DMS 273 (cell line): ENCODE data around the gene APOM.

Experiments
- DNase-seq: peaks from one replicate; lab custom pipeline; 2025; ENCODE audit not compliant: unreplicated experiment; lab: John Stamatoyannopoulos, UW

Gene APOM

DNA sequence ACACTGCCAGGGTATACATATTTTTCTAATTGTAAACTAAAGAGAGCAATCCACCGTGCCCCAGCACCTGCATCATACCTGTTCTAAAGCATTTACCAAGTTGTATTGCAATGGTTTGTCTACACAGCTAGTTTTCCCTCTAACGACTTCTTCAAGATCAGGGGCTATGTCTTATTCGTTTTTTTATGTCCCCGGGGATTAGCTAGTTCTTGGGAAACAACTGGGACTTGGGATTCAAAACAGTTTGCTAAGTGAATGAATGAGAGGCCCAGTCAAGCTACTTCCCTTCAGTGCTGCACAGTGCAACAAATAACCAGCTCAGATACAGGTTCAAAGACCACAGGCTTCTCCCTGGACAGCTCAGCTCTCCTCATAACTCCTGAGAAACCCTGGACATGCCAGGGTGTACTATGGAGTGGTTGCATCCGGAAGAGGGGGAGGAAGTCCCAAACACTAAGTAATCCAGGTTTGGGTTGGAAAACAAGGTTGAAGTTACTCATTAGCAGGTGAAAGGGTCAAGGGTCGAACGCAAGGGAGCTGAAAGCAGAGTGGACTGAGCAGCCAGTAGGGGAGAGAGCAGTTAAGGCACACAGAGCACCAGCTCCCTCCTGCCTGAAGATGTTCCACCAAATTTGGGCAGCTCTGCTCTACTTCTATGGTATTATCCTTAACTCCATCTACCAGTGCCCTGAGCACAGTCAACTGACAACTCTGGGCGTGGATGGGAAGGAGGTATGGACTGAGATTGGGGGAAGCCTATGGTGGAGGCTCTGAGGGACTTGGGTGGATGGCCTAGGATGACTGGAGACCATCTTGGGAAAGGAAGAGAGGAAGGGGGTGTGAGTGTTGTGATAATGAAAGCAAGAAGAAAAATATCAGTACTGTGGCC lies at the start of gene APOM:
Gene APOM, plus strand, starts transcription at position 546 of the 889 bp plus-strand sequence. Its CDS starts 73 bp downstream, at position 619.
- no peak for DNase-seq

DNA sequence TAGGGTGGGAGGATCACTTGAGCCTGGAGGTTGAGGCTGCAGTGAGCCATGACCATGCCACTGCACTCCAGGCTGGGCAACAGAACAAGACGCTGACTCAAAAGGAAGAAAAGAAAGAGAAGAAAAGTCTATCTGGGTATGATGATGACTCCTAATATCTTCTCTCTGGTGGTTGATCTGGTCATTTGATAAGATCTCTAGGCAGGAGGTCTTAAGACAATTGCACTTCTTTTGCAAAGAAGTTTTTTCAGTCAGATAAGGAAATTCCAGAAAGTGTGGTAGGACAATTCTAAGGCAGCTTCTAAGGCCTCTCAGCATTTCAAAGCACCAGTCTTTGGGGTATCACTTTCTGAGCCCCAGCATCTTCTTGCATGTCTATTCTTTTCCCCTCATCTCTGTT lies 48.4 kb upstream of the APOM start:
- DNase-seq: no peak

DNA sequence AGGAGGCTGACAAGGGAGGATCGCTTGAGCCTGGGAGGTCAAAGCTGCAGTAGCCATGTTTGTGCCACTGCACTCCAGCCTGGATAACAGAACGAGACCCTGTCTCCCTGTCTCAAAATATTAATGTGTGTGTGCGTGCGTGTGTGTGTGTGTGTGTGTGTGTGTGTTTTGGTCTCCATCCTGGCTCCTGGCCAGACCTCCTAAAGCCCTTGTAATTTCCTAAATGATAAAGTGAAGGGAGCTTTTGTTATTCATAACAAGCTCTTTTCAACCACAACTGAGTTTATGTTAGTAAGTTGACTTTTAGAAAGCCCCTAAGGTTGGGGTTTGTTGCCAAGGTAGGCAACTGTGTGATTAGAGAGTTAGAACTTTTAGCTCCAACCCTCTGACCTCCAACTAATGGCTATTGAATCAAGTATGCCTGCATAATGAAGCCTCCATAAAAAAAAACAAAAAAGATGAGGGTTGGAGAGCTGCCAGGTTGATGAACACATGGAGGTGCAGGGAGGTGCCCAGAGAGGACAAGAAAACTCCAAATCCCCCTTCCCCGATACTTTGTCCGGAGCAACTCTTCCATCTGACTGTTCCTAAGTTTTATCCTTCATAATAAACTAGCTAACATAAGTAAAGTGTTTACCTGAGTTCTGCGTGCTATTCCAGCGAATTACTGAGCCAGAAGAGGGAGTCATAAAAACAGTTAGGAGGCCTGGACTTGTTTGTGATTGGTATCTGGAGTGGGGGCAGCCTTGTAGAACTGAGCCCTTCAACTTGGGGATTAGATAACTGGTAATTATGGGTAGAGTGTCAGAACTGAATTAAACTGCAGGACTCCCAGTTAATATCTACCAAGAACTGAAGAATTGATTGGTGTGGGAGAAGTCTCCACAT lies 45.9 kb upstream of the APOM start:
- peak; percentile 64 for DNase-seq

DNA sequence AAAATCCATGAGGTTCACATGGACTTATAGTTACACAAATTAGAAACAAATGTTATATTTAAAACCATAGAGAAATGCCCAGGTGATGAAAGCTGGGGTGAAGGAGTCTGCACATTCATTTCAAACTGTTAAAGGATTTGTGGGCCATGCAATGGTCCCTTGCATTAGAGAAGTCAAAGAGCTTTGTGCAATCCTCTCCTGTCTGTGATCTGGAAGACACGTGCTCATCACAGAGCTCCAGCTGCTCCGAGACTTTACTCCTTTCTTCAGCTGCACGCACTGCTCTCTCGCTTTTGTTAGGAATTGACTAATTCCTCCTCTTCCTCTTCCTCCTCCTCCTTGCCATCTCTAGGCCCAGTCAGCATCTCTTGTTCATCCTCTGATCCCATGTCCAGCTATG lies 44.7 kb upstream of the APOM start:
- no peak for DNase-seq

DNA sequence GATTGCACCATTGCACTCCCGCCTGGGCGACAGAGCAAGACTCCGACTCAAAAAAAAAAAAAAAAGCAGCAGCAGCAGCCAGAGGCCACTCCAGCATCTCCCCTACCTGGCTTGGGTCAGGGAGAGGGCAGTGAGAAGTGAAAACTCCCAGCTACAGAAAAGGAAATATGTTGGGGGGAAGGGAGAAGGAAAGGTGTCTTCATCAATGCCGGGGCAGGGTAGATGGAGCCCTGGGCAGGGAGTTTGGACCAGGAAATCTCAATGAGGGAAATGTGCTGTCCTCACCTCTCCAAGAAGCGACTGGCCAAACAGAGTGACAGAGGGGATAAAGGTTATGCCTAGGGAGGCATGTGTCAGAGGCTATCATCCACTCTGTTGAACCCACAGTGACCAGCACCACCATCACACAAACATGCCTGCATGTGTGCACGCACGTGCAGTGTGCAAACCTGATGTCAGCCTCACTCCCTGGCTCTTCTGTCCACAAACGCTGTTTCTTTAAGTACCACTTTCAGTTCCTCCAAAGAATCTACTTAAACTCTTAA lies 41.5 kb upstream of the APOM start:
- no peak for DNase-seq

DNA sequence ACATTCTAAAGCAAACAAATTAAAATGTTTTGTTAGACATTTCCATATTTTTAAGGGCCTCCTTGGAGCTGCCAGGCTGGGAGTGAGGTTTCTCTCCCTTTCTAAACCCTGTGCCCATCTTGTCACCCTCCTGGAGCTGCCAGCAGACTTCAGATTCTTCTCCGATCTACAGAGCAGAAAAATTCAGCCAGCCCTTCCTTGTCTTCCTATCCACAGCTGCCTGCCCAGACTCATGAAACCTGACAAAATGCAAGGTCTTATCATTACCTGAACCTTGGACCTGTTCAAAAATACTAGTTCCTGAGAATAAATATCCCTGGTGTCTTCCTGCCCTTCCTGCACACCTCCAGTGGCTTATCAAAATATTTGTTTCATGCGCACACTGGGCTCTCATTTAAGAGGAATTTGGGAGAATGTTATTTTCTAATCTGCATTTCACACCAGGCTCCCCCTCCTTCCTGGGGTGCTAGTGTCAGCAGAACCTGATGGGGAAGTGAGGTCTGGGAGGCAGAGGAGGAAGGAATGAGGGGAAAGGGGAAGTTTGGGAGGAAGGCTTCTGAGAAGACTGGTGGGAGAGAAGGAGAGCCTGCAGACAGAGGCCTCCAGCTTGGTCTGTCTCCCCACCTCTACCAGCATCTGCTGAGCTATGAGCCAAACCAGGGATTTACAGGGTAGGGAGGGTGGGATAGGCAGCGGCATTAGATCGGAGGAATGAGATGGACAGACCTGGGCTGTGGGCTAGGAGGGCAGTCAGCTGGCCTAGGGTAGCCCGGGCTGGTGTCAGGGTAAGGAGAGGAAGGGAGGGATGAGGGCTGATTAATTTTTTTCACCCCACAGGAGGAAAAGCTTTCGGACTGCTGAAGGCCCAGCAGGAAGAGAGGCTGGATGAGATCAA lies 40.8 kb upstream of the APOM start, which contains the start of gene AIF1:
Gene AIF1, plus strand, starts transcription at position 551 of the 895 bp plus-strand sequence. Its CDS starts 96 bp downstream, at position 647.
- DNase-seq: no peak

DNA sequence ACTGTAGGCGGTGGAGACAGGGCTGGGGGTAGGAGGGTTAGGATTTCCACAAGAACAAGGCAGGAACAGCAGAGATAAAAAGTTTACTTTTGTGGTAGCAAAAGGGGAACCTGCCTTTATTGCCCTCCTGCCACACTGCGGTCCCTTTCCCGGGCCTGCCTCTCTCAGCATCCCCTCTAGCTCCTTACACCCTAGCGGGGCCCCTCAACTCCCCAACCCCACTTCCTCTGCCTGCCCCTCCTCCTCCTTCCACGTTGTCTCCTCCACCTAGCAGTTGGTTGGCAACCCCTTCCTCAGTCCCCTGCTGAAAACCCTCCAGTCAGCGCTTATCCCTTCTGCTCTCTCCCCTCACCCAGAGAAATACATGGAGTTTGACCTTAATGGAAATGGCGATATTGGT lies 39.9 kb upstream of the APOM start:
- DNase-seq: no peak

DNA sequence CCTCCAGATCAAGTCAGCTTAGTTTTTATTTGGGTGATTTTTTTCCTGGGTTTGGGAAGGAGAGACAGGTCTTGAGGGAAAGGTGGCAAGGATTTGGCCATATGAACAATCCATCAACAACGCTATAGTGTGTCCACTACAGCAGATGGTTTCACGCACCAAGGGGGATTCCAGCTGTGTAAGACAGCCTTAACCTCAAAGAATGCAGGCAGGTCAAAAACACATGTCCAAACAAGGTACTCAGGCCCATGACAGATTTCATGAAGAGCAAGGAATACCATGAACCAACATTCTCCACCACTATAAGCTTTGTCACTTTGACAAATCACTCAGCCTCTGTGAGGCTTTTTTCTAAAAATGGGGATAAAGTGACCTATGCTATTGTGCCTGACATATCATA lies 38.7 kb upstream of the APOM start:
- peak; percentile 36 for DNase-seq

DNA sequence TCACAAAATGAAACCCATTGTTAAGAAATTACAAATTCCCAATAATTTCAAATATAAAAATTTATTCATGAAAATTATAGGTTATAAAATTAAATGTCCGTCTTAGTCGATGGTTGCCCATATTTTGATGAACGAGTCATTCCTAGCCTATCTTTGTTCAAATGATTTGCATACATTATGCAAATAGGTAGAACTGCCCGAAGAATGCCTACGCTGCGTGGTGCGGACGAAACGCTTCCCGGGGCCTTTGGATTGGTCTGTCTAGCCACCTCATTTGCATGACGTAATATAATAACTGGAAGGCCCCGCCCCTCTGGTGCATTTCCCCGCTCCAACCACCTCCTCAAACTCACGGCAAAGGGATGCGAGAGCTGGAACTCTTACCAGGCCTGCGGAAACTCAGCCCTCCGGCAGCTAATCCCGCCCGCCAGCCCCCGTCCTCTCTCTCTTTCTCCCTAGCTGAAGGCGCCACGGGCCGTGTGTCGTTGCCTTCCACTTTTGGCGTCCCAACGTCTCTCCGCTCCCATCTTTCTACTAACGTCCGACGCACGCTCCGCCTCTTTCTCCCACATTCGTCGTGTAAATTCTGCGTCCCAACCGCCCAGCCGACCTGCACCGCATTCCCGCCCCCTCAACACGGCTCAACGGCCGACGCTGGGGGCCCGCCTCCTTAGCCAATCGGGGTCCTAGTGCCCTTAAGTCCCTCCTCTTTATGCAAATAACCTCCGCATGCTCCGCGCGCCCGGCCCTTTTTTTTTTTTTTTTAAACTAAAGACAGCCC lies 35.7 kb upstream of the APOM start:
- peak; percentile 100 for DNase-seq

DNA sequence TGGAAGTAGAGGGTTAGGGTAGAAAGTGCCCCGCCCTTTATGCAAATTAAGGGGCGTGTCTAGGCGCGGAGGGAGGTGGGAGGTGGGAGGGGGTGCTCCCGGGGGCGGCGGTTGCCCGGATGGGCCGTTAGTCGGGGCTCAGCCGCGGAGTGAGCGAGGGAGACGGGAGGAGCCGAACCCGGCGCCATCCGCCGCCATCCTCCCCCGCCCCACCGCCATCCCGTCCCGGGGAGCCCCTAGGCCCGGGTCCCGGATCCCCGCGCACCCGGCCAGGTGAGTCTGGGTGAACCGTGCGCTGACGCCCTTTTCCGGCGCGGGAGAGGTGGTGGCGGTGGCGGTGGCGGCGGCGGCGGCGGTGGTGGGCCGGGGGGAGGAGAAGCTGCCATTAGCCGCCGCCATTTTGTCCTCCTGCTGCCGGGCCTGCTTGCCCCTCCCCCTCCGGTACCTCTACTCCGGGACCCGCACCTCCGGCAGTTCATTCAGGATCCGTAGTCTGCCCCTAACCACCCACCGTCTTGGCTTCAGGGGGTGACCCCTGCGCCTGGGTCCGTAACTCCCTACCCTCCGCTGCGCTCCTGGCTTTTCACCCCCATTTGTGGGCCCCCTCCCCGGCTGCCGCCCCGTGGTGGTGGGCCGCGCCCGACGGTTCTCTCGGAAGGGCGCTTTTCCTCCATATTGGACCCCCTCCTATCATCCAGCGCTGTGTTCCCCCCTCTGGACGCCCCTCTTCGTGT lies 34.9 kb upstream of the APOM start, which contains the start of gene PRRC2A:
Gene PRRC2A, plus strand, starts transcription at position 130 of the 734 bp plus-strand sequence. CDS start 2,075 bp downstream, outside the sequence.
- peak; percentile 100 for DNase-seq

DNA sequence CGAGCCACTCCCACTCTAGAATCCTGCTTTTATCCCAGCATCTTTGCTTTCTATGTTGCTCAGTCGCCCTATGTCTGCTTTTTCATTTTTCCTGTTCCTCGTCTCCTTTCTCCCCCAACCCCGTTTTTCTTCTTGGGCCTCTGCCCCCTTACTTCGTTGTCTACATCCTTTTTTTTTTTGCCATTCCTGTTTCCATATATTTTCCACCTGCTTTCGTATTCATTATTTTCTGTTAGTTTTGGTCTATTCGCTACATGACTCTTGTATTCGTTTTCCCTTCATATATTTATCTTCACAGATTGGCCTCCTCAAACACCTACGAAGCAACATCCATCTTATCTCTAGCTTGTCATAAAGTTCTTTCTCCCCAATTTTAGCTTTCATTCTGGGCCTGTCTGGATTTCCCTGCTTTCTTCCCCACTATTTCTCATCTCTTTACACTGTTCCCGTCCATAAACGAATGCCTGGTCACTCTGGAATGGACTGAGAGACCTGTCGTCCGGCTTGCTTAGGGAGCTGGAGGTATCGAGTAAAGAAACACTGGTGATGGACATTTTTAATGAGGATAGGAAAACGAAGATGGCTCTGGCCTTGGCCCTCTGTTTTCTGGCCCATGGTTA lies 34.3 kb upstream of the APOM start:
- DNase-seq: no peak

DNA sequence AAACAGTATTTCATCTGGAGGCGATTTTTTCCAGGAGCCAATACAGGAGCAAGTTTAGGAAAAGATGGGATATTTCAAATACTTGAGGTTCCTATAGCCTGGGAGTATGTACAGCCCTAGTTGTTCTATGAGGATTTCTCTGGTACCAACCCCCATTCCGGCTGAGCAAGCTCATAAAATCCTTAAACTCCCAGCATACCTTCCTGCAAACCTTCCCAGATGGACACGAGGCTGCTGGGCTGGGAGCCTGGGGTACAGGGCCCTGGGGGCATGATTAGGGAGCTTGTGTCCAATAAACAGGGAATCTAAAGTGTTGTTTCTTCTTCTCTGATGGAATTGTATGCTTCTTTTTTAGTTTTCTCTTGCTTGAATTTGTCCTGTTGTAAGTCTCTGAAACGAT lies 33.7 kb upstream of the APOM start:
- DNase-seq: peak; percentile 34

DNA sequence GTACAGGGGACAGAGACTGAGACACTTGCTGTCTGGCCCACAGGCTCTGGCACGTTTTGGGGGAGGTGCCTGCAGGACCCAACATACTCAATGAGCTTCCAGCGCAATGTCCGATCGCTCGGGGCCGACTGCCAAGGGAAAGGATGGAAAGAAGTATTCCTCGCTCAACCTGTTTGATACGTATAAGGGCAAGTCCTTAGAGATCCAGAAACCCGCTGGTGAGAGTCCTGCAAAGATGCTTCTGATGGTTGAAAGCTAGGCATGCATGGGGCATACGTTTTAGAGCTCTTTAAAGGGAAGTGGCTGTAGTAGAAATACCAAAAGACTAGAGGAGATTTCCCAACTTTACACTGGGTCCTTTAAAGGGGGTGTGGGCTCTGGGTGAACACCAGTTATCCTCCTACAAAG lies 33.0 kb upstream of the APOM start:
- DNase-seq: no peak

DNA sequence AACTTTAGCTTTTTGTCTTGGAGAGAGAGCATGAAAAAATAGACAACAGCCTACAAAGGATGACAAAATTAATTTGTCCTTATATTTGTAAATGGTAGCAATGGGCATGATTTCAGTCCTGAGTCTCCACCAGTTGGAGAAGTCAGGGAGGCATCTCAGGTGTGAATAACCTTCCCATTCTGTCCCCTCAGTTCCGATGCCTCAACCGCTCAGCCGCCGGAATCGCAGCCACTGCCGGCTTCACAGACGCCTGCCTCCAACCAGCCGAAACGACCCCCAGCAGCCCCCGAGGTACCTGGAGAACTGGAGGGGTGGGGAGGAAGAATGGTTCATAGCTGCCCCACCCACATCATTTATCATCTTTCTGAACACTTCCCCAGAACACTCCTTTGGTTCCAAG lies 31.6 kb upstream of the APOM start:
- no peak for DNase-seq

DNA sequence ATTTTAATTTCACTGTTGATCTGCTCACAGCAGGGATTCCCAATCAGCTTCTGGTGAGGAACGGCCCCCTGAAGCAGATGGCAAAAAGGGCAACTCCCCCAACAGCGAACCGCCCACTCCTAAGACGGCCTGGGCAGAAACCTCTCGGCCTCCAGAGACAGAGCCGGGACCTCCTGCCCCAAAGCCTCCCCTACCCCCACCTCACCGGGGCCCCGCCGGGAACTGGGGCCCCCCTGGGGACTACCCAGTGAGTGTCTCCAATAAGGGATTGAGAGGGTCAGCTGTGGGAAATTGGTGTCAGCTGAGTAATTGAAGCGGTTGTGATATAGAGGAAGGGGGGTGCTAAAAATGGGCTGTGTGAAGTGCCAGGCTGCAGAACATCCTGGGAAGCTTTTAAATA lies 28.7 kb upstream of the APOM start:
- DNase-seq: no peak

DNA sequence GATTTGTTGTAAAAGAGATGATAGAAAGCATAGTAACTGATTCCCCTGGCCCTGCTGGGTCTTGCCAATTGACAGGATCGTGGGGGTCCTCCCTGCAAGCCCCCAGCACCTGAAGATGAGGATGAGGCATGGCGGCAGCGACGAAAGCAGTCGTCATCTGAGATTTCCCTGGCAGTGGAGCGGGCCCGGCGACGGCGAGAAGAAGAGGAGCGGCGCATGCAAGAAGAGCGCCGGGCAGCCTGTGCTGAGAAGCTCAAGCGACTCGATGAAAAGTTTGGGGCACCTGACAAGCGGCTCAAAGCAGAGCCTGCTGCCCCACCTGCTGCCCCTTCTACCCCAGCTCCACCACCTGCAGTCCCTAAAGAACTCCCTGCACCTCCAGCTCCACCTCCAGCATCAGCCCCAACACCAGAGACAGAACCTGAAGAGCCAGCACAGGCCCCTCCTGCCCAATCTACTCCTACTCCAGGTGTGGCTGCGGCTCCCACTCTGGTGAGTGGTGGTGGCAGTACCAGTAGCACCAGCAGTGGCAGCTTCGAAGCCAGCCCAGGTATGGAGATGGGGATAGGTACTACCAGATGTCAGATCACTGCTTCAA lies 27.9 kb upstream of the APOM start:
- DNase-seq: no peak

DNA sequence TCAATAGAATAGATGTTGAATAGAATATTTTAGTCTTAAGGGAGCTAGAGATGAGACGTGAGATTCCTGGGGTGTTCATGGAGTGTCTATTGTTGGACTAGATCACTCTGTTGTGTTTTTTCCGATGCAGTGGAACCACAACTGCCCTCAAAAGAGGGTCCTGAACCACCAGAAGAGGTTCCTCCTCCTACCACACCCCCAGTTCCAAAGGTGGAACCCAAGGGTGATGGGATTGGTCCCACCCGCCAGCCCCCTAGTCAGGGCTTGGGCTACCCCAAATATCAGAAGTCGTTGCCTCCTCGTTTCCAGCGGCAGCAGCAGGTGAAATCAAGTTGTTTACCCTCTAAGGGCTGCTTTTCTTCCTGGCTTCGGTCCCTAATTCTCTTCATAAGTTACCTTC lies 26.7 kb upstream of the APOM start:
- DNase-seq: no peak
